Measurements from ENCODE around the gene NOS1AP.

GRCh38 chr1:162400790-162401355, 331.4 kb downstream of the NOS1AP start:
- TF ChIP-seq POLR2A (IDR thresholded peaks at IDR 0.05; ENCODE audit: low read depth, low read length) (no peak), TAF1 (IDR thresholded peaks at IDR 0.05; ENCODE audit: low read depth, low read length) (no peak), POLR2AphosphoS5 (IDR thresholded peaks at IDR 0.05; ENCODE audit: low read depth, low read length) (no peak), SPI1 (IDR thresholded peaks at IDR 0.05; ENCODE audit: low read depth, low read length) (no peak), PAX5 (IDR thresholded peaks at IDR 0.05; ENCODE audit: insufficient read depth, low read length, severe bottlenecking) (no peak)
